GM21529 (cell line): ENCODE data around the gene AGBL4.

Source experiments
- ATAC-seq: cut with Tn5 transposase; IDR thresholded peaks from one replicate; pipeline ENCODE4 v1.9.1; 2021; ENCODE audit not compliant: unreplicated experiment

Gene AGBL4

GRCh38 chr1:48741380-48741779, 1282.4 kb downstream of the AGBL4 start:
- ATAC-seq: no peak

- no peak for ATAC-seq
These were observed 1283.1 kb downstream of the AGBL4 start for GRCh38 chr1:48740621-48741020.

- ATAC-seq: no peak
These were observed 1284.7 kb downstream of the AGBL4 start for GRCh38 chr1:48739091-48739490.

DNA sequence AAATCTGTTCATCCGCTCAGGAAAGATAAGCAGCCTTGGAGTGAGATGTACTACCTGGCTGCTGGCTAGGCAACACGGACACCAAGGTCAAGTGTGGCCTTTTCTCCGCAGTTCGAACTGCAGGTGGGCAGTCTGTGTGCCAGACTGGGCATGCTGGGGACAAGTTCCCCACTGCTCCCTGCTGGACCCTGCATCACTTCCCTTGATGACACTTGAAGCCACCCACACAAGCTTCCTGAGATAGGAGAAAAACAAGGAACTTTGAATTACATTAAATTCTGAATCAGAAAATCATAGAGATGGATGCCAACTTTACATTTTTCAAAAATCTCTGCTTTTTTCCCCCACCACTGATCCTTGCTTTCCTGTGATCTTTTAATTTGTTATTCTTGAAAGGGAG, 1285.4 kb downstream of the AGBL4 start:
- ATAC-seq: no peak

GRCh38 chr1:48735796-48736195, 1288.0 kb downstream of the AGBL4 start:
- ATAC-seq: no peak

- peak; percentile 69 for ATAC-seq
These were observed 1293.4 kb downstream of the AGBL4 start for GRCh38 chr1:48730164-48730910.

- no peak for ATAC-seq
These were observed 1295.2 kb downstream of the AGBL4 start for GRCh38 chr1:48728584-48728983.

DNA sequence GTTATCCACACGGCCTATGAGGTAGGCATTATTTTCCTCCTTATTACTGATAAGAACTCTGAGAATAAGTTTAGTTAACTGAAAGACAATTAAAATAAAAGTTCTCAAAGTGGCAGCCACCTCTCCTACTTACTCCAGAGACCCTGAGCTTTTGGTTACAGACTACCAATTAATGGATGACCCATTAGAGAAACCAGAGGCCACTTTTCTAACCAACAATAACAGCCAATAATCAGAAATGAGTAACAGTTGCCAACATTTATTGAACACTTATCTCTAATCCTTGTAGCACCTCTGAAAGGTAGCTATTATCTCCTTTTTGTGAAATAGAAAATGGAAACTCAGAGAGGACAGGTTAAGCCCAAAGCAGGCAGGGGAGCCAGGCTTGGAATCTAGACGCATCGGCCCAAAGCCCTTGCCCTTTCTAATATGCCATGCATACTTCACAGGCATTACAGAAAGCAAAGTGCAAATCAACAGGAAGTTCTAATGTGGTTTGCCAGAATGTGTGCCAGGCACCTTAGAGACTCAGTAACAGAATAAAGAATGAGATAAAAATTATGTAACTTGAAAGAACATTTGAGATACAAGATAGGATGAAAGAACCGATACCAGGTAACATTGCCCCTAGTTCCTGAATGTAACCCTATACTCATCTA, 1297.1 kb downstream of the AGBL4 start:
- no peak for ATAC-seq

DNA sequence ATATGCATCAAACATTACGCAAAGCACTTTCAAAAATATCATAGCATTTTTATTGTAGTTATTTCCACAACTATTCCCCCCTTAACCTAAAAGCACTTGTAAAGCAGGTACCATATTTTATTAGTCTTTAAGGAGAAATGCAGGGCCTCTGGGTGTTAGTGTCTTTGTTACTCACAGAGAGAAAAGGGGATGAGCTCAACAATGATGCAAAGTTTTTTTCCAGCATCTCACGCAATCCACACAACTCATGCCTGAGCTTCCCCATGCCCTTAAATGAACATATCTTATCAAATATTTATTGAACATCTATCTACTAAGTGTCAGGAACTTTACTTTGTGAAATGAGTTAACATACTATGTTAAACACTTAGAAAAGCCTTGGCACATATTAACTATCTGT, 1297.6 kb downstream of the AGBL4 start:
- no peak for ATAC-seq

DNA sequence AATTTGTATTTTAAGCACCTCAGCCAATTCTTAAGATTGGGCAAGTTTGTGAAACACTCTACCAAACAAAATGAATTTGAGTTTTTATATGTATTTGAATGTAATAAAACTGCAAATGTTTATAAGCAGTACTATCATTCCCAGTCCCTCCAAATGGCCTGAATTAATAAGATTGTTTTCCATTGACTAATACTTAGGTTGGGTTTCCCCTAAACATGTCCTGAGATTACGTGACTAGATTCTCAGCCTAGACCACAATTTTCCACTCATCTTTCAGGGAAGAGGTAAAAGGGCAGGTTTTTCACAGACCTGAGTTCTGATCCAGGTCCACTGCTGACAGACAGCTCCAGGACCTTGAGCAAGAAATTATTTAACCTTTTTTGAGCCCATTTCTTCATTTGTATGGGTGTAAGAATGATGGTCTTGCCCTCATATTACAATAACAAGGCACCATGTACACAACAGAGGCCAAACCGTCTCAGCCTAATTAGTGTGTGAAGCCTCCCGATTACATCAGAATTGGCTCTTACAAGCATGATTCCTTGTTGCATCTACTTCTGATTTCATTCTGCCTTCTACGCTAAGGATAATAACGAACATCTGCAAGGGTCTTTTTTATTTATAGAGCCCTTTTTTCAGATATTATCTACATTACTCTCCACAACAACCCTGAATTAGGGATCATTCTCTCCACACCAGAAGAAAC, 1298.3 kb downstream of the AGBL4 start:
- ATAC-seq: no peak

- no peak for ATAC-seq
These were observed 1302.8 kb downstream of the AGBL4 start for GRCh38 chr1:48720929-48721328.

- no peak for ATAC-seq
These were observed 1305.0 kb downstream of the AGBL4 start for GRCh38 chr1:48718705-48719104.

- ATAC-seq: no peak
These were observed 1305.6 kb downstream of the AGBL4 start for GRCh38 chr1:48718116-48718630.

- ATAC-seq: no peak
These were observed 1306.7 kb downstream of the AGBL4 start for GRCh38 chr1:48717082-48717481.

DNA sequence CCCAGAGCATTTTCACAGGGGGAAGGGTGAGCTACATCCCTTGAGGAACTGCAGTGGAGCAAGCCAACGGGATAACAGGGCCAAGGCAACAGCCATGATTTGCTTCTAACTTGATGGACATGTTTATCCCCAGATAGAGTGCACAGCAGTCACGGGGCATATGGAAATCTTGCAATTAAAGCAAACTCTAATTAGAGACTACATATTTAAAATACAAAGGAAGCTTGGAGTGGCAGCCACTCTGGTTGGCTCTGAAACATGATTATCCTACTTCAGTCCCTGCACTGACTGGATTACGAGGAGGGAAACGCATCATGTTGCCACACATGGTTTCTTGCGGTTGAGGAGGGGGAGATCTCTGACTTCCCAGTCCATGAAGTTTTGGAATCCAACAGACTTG, 1307.8 kb downstream of the AGBL4 start:
- ATAC-seq: no peak

DNA sequence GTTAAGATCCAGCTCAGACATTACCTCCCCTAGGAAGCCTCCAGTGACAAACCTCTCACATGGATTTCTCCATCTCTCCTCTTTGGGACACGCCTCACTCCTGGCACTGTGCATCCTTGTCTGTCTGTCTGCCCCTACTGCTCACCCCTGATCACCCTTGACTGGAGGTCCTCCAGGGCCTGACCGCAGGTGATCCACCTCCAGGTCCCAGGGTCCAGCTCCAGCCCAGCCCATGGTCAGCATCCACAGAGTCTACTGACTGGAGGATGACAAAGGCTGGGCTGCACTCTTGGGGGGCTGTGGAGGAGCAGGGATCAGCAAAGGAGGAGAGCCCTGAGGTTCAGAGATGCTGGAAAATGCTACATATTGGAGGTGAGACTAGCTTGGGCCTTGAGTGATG, 1312.8 kb downstream of the AGBL4 start:
- no peak for ATAC-seq

- ATAC-seq: no peak
These were observed 1313.4 kb downstream of the AGBL4 start for GRCh38 chr1:48710318-48710717.

DNA sequence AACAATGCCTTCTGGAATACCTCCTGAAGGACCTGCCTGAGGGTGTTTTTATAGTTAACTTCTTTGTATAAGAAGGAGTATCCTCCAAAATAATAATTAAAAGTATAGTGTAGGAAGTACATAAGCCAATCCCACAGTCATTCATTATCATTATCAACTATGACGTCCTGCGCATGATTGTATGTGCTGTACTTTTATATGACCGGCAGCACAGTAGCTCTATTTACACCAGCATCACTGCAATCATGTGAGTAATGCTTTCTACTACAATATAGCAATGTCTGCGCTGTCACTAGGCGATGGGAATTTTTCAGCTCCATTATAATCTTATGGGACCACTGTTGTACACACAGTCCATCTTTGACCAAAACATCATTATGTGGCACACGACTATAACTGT, 1319.0 kb downstream of the AGBL4 start:
- ATAC-seq: no peak

GRCh38 chr1:48701445-48701844, 1322.3 kb downstream of the AGBL4 start:
- ATAC-seq: no peak

DNA sequence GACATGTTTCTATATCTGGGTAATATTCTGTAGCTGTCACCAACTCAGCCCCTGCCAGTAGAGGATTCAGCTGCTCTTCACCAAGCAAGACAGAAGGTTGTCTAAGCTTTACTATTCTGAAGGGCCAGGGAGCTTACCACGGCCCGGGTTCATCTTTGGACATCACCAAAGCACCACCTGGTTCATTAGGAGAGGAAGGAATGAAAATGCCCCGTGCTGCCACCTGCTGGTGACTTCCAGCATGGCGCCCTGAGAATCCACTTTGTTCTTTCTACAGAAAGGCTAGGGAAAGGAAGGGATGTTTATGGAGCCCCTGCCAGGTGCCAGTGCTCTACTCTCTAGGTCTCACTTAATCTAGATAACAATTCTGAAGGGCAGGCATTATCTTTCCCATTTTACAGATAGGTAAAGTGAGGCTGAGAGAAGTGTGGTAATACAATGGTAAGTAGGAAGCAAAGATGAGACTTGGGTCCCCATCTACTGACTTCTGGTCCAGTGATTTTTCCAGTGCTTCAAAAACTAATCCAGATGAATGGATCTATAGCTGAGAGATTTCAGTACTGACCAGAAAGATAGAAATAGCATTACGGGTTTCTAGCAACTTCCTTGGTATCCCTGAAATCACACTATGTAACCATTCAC, 1326.6 kb downstream of the AGBL4 start:
- peak; percentile 72 for ATAC-seq

GRCh38 chr1:48695161-48695560, 1328.6 kb downstream of the AGBL4 start:
- no peak for ATAC-seq
